Left colon (tissue), 2 donors: ENCODE results near the gene PSMA1. TPM values are rescaled to one million over a fixed set of nuclear protein-coding genes. Genes with fewer than 3 reads are reported as not detected.
A peak's percentile ranks its signal among the peaks of the same experiment; 100 is the strongest.
"Not testable (repeated sequence)": the region's sequence is repeated elsewhere in the genome, so short reads cannot be mapped to it uniquely, and the experiment has no call there.

Experiments
- ATAC-seq: fragments of 200-7000 bp; cut with Tn5 transposase; one replicate; pipeline ENCODE4 v1.9.1; 2020; ENCODE audit warnings: mild to moderate bottlenecking, moderate library complexity
- DNase-seq, 2 donors: peaks; one replicate each; pipeline ENCODE4 v3.0.0-alpha.2; 2020
- intact Hi-C, 2 donors: fragments of 100-400 bp; cut with DNase I in 1 of 2; cut with micrococcal nuclease in 1 of 2; formaldehyde crosslinking; loops; one replicate each; pipeline versions ENCODE4 v1.11.2 to v1.14.0; 2022; cut with DNase I, micrococcal nuclease
- long read RNA-seq: library from polyadenylated mRNA; unstranded; transcript quantifications from one replicate; pipeline ENCODE4 v2.0.0, GENCODE V29; 2021
- total RNA-seq, 2 donors: library from RNA; stranded (reverse); fragmentation: NEBNext Ultra II Directional; extraction: Animal tissue kit (Norgen Biotek cat#: 25700); gene quantifications; one replicate each; pipeline ENCODE4 v1.2.1, GENCODE V29; 2021
- donor health status: DM: no; HTN: no; CAD: no.
- donor health status: DM: yes; HTN: yes; CAD: no.

PSMA1 gene
- total RNA-seq = 100 to 1,000 TPM; 102 to 113 TPM
- long read RNA-seq, transcript PSMA1-201 (10 exons, 1,505 nt) = major isoform, 57 of 84 reads
- long read RNA-seq, partial matches to known transcripts = 10 of 84 reads
- long read RNA-seq, other reads (novel, unspliced or antisense) = 13 of 84 reads

DNA sequence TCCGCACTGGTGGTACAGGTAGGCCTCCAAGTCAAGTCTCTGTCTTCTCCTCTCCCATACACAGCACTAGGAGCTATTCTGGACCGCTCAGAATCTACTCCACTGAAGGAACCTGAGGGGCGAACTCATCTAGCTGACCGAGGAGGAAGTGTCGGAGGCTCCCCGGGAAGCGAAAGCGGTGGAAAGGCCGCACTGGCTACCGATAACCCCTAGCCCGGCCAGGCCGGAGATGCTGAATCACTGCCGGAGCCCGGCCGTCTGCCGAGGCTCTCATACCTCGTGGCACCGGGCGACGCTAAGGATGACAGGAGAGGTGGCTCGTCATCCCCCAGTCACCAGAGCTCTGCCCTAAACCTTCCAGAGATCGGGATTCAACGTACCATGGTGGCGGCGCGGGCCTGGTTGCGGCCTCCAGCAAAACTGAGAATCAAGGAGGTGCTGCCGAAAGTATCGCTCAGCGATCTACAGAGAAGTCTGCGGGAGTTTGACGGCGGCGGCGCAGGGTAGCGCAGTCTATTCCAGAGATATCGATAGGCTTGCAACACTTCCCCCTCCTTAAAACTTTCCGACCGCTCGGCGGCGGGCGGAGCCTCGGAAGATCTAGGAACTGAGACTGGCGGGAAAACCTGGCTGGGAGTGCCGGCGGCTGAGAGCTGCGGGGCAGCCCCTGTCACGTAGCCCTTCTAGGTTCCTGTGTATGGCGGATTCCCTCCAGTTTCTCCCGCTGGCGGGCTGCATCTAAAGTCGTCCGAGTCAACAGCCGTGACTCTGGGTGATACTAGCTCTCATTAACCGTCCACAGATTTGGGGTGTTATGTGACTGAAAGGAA lies at the start of gene PSMA1:
Gene PSMA1, minus strand, starts transcription at position 470 of the 830 bp plus-strand sequence. Its CDS starts 87 bp downstream, at position 383.
- intact Hi-C loops = no loop called here
- peak; percentile 97 for DNase-seq
- peak; percentile 95 for ATAC-seq

DNA sequence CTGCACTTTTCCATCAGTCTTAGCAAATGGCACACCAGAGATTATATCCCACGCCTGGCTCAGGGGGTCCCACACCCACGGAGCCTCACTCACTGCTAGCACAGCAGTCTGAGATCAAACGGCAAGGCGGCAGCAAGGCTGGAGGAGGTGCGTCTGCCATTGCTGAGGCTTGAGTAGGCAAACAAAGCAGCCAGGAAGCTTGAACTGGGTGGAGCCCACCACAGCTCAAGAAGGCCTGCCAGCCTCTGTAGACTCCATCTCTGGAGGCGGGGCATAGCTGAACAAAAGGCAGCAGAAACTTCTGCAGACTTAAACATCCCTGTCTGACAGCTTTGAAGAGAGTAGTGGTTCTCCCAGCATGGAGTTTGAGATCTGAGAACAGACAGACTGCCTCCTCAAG lies 49.3 kb upstream of the PSMA1 start:
- DNase-seq, ATAC-seq, intact Hi-C loops: not testable (repeated sequence)

DNA sequence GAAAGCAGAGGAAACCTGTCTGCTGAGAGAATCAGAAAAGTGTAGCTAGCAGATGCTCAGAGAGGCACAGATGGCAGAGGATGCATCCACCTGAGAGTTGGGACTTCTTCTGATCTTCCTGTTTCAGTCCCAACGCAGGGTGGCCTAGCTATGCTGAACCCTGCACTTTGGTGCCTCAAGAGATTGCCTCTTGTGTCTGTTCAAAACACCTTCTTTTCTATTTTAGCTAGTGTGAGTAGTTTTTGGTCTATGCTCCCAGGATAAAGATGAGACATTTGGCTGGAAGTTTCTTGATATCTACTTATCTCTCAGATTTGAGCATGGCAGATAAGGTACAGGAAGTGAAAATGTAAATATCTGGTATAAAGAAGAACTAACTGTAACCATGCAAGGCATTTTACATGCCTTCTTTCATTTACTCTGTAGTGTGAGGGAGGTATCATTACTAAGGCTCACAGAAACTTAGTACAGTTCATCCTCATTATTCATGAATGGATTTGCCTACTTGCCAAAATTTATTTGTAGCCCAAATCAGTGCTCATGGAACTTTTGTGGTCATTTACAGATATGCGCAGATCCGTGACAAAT lies 47.0 kb upstream of the PSMA1 start:
- intact Hi-C loops = no loop called here

DNA sequence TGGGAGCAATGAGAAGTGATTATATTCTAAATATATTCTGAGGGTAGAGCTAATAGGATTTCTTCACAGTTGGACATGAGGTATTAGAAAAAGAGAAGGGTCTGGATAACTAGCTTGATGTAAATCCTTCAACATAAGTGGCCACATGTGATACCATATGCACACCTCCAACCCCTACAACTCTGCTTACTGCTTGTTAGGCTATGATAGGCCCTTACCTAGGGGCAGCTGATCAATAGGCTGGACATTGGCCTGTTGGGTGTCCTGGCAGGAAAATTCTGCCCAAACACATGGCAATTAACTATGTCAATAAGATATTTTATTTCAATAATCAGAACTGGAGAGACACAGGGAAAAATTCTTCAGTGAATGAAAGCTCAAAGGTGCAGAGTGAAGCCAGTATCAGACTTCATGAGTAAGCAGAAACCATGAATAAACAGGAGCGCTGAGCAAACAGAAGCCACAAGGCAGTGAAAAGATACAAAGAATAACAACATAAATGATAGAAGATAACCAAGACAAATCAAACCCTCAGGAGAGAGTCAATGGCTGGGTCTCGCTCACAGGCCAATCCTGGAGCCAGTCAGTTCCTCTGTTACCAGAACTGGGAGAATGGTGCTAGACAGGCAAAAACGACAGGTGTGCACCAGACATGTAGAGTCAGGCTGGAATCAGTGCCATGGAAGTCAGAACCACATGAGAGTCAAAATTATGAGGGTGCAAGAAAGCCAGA lies 46.3 kb upstream of the PSMA1 start:
- ATAC-seq = no peak
- intact Hi-C loops = no loop called here
- DNase-seq = no peak

More for the DNA sequence above, 47.0 kb upstream of the PSMA1 start:
- ATAC-seq (no peak), DNase-seq (no peak)

DNA sequence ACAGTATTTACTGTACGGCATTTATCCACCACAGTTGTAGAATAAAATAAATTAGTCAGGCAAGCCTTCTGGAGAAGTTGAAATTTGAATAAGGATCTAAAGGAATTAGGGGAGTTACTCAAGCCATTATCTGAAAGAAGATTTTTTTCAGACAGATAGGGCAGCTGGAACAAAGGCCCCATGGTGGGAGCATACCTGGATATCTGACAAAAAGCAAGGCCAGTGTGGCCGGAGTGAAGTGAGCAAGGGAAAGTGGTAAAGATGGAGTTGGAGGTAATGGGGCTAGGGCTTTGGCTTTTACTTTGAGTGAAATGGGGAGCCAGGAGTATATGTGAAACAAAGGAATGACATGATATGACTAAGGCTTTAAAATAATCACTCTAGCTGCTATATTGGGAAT lies 45.7 kb upstream of the PSMA1 start:
- intact Hi-C loops = no loop called here
- DNase-seq (no peak), ATAC-seq (no peak)

DNA sequence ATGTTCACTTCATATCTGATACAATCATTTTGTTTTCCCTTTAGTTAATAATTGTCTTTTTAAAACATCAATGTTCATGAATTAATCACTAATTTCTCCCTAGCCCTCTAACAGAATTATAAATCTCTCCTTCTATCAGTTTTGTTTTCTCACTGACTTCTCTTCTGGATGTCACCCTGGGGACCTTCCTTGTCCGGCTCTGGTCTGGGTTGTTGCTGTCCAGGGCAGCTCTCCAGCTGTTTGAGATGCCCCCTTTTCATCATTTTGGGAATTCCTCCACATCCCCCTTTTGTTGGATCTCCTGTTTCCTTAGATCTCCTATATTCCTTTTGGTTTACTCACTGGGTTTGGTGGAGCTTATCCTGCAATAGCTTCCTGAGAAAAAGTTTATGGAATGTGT lies 35.6 kb upstream of the PSMA1 start:
- intact Hi-C loops = no loop called here
- DNase-seq (no peak), ATAC-seq (no peak)

DNA sequence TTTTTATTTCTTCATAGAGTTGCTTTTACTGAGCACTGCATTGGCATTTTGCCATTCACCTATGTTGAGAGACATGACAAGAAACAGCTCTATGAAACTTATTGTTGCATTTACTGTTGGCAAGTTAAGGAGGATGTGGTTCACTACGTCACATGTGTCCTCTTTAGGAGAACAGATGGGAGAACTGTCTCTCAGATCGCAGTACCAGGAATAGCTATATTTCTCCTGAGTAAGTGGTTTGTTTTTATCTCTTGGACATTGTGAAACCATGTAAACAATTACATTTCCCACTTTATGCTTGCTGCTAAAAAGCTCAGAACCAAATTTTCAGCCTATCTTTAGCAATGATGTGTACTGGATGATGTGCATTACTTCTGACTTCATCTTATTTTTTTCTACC lies 34.8 kb upstream of the PSMA1 start:
- intact Hi-C loops = no loop called here
- ATAC-seq = peak; percentile 70
- DNase-seq = no peak

DNA sequence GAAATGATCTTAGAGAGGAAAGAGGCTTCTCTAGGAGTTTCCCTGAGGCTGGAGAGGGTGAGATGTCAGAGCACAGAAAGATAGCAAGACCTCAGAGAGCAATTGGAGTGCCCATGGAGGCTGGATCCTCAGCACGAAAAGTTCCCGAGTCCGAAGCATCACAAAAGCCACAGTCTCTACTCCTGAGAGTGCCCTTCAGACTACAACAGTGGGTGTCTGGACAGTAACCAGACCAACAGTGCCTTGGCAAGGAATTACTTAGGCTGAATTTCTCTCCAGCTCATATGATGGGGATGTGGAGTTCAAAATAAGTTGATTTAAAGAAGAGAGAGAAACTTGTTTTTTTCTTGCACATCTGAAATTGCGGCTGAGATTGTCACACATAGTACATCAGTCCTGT lies 31.9 kb upstream of the PSMA1 start:
- no peak for ATAC-seq
- intact Hi-C loops = no loop called here
- DNase-seq = no peak

DNA sequence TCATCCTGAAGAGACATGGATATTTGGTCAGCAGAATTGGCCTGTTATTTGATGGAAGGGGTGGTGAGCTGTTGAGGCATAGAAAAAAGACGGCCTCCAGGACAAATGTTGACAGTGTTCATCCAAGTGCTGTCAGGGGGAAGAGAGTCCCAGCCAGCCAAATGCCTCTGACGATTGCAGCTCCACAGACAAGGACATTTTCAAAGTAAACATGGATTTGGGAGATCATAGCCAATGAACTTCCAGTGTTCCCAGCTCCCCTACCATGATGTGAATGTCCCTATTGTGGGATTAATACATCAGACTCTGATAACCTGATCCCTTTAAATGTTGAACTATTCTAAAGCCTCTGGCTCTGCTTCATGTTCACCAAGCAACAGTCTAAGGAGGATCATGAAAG lies 31.2 kb upstream of the PSMA1 start:
- DNase-seq (no peak), ATAC-seq (no peak)
- intact Hi-C loops = no loop called here

DNA sequence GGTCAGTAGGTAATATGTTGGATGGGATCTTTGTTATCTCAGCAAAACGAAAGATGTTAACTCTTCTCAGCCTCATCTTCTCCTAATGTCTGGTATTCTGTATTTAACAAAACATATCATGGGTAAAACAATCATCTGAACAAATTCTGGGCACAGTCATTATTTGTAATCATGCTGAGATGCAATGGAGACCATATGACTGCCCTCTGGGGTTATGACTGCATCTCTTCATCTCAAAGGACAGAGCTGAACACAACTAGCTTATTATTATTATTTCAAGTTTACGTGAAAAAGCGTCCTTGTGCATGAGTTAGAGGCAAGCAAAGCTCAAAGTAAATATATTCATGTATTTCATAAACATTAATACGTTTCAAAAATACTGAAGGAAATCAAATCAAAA lies 29.7 kb upstream of the PSMA1 start:
- ATAC-seq (no peak), DNase-seq (no peak)
- intact Hi-C loops = no loop called here

DNA sequence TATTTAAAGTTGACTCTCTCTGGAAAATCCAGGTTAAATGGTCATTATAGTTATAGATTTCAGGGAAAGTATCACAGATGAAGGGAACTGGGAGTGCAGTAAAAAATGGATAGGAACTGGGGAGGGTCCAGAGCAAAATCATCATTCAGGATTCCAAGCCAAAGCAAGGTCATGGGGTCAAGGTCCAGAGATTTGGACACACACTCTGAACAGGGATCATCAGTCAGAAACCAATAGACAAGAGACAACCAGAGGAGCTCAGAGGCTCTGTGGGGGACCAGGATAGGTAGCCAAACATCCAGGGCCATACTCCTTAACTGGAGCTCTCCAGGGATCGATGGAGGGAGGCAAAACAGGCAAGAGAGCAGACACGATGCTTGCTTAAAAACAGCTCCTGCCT lies 27.3 kb upstream of the PSMA1 start:
- ATAC-seq = no peak
- intact Hi-C loops = no loop called here
- DNase-seq = no peak

DNA sequence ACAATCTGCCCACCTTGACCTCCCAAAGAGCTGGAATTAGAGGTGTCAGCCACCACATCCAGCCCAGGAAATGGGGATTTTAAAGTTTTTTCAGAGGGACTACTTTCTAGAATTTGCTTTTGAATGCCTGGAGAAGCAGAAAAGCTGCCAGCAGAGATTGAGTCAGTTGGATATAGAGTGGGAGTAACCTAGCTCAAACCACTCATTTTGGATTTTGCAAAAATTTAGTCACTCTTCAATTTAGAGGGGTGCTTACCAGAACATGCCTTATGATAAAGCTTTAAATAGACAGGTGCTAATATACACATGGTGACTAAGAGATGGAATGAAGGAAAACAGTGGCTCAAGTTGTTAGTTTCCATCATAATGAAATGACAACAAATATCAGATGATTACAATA lies 26.5 kb upstream of the PSMA1 start:
- no peak for ATAC-seq

DNA sequence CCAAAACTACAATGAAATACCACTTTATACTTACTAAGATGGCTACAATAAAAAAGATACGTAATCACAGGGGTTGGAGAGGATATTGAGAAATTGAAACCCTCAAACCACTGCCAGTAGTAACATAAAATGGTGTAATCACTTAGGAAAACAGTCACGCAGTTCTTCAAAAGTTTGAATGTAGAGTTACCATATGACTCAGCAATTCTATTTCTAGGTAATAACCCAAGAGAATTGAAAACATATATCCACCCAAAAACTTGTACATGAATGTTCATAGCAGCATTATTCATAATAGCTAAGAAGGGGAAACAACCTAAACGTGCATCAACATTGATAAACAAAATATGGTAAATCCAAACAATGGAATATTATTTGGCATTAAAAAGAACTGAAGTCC lies 24.4 kb upstream of the PSMA1 start:
- intact Hi-C loops = no loop called here
- DNase-seq = no peak
- no peak for ATAC-seq

More for the DNA sequence above, 26.5 kb upstream of the PSMA1 start:
- intact Hi-C loops = no loop called here
- no peak for DNase-seq

DNA sequence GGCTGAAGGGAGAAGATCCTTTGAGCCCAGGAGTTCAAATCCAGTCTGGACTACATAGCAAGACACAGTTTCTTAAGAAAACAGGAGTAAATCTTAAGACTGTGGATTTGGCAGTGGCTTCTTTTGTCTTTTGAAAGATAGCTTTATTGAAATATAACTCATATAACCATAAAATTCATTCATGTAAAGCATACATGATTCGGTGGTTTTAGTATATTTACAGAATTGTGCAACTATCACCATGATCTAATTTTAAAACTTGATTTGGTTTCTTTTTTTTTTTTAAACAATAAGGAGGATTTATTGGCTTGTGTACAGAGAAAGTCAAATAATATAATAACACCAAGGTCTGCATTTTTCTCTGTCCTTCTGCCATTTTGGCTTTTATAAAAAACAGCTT lies 23.1 kb upstream of the PSMA1 start:
- intact Hi-C loops = no loop called here
- peak; percentile 53 for ATAC-seq
- no peak for DNase-seq

DNA sequence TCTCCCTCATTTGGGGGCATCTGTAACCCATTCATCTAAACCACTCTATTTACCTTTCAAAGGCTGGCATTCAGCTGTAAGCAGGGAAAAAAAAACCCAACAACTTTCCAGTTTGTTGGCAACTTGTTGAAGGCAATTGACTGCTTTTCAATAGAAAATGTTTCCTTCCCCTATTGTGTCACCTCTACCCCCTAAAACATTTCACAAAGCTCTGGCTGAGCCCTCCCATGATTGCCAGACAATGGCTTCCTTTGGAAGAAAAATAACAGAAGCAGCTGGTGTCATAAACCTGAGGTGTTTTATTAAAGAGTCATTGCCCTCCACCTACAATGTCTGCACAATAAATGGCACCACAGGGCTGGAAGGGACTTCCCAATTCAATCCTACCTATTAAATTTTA lies 22.1 kb upstream of the PSMA1 start:
- intact Hi-C loops = no loop called here
- ATAC-seq = peak; percentile 87
- DNase-seq = no peak

DNA sequence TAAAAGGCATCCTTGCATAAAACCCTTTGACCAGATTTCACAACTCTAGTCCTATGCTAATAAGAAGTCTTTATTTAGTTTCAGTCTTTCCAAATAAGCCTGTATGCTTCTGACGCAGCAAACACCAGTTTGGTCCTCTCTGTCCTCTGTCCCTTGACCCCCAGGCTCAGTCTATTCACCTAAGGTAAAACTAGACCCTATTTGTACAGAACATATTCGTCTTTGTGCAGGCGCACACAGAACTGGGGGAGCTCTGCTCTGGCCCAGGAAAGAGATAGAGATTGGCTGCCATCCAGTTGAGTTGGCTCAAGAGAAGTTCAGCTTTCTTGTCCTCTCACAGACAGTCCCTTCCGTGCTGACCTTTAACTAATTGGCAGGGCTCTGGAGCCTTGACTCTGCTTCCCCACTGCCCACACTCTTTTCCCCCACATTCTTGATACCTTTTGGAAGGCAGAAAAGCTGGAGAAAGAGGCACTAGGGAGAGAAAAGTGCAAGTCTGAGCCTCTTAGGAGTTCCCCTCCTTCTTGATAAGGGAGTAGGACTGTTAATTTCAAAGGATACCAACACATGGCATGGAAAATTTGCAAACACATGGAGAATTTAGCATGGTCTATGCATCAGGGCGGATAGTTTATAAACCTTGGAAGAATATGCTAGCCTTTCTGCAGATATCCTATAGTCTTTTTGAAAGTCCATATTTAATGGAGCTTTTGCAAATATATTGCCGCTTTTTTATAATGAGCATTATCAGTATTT lies 21.2 kb upstream of the PSMA1 start:
- DNase-seq = no peak
- intact Hi-C loops = no loop called here
- no peak for ATAC-seq

DNA sequence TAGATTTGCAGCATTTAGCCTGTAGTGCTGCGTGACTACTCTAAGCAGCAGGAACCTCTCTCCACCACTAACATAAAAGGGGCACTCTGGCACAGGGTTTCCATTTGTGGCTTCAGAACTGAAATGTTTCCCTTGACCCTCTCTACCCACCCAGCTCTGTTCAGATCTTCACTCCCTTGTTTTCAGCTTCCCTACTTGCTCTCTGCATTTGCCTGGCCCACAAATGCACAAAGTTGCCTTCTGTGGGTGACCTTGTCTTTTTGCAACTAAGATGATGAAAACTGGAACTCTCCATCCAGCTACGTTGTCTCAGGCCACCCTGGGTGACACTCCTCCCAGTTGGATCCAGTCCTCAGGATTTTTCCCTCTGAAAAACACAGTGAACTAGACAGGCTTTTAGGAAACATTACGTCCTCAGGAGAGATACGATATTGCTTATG lies 19.8 kb upstream of the PSMA1 start:
- DNase-seq (no peak), ATAC-seq (no peak)
- intact Hi-C loops = loop anchor here in 1 of 2 donors (10.0 kb wide), 1 partner anchor 105 kb away; the partner anchor contains the start of gene PDE3B

DNA sequence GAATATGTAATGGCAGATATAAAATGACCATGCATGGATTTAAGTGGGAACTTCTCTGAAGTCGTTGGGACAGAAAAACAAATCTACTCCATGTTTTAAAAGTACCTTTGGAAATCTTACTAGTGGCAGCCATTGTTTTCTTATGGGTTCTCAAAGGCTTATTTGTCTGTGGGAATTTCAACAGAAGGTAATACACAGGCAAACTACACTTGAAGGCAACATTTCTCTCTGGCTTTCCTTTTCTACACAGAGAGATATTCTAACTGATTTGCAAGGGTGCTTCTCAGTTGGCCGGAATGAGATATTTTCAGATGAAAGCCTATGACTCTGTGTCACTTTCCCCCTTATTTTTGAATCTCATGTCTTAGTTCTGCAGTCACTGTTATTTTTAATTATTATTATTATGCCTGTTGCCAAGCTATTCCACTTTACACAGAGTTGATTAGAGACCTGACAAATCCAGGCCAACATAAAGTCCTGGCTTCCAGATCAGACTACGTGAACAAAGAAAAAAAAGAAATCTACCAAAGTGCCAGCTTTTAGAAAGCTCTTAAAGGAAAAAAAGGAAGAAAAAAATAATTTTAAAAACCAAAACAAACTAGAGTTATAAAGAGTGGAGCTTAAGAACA lies 18.9 kb upstream of the PSMA1 start:
- ATAC-seq = no peak

More for the DNA sequence above, 18.9 kb upstream of the PSMA1 start:
- no peak for DNase-seq
- intact Hi-C loops = loop anchor here in 1 of 2 donors (10.0 kb wide), 1 partner anchor 106 kb away; the partner anchor contains the start of gene PDE3B
